Hepatocyte (in vitro differentiated cells): Measurements from ENCODE around the gene CLEC11A. TPM values are rescaled to one million over a fixed set of nuclear protein-coding genes. Genes with fewer than 3 reads are reported as not detected.

Experiments
- DNase-seq: peaks from one replicate; pipeline ENCODE4 v3.0.0-alpha.2; 2016; ENCODE audit warnings: low spot score
- H2AFZ ChIP-seq: fragments of 200-600 bp; sonication (generic); 2 replicates; pipeline ENCODE4 v1.6.0; 2016; ENCODE audit warnings: antibody characterized with exemption, mild to moderate bottlenecking
- H3K27ac ChIP-seq: fragments of 200-600 bp; sonication (generic); 2 replicates; pipeline ENCODE4 v1.5.1; 2016; ENCODE audit warnings: mild to moderate bottlenecking
- H3K27me3 ChIP-seq: fragments of 200-600 bp; sonication (generic); 2 replicates; pipeline ENCODE4 v1.6.1; 2016
- H3K36me3 ChIP-seq: fragments of 200-600 bp; sonication (generic); replicated peaks from 2 replicates; pipeline ENCODE4 v1.5.1; 2016; ENCODE audit warnings: low read depth; ENCODE audit not compliant: insufficient read depth
- H3K4me1 ChIP-seq: fragments of 200-600 bp; sonication (generic); 2 replicates; pipeline ENCODE4 v1.5.1; 2016; ENCODE audit warnings: mild to moderate bottlenecking, moderate library complexity; ENCODE audit not compliant: insufficient read depth
- H3K4me2 ChIP-seq: fragments of 200-600 bp; sonication (generic); 2 replicates; pipeline ENCODE4 v1.6.0; 2016
- H3K4me3 ChIP-seq: fragments of 200-600 bp; sonication (generic); 2 replicates; pipeline ENCODE4 v1.5.1; 2016; ENCODE audit warnings: mild to moderate bottlenecking
- H3K79me2 ChIP-seq: fragments of 200-600 bp; sonication (generic); 2 replicates; pipeline ENCODE4 v1.6.0; 2017; ENCODE audit warnings: mild to moderate bottlenecking
- H3K9me2 ChIP-seq: fragments of 200-600 bp; sonication (generic); replicated peaks from 2 replicates; pipeline ENCODE4 v1.6.0; 2017; ENCODE audit warnings: mild to moderate bottlenecking; ENCODE audit not compliant: insufficient read depth
- H3K9me3 ChIP-seq: fragments of 200-600 bp; sonication (generic); 2 replicates; pipeline ENCODE4 v1.5.1; 2016; ENCODE audit warnings: low read depth, mild to moderate bottlenecking
- H4K20me1 ChIP-seq: fragments of 200-600 bp; sonication (generic); 2 replicates; pipeline ENCODE4 v1.6.0; 2016; ENCODE audit warnings: mild to moderate bottlenecking; ENCODE audit not compliant: insufficient read depth, poor library complexity, severe bottlenecking
- CTCF ChIP-seq: fragments of 200-600 bp; sonication (generic); IDR thresholded peaks from 2 replicates; pipeline ENCODE4 v1.5.1; 2016; ENCODE audit warnings: antibody characterized with exemption, mild to moderate bottlenecking; ENCODE audit not compliant: poor library complexity
- EZH2 ChIP-seq: fragments of 200-600 bp; sonication (generic); IDR thresholded peaks from 2 replicates; pipeline ENCODE4 v1.6.1; 2016; ENCODE audit warnings: antibody characterized with exemption, mild to moderate bottlenecking, borderline replicate concordance
- EZH2phosphoT487 ChIP-seq: fragments of 200-600 bp; sonication (generic); IDR thresholded peaks from one replicate; pipeline ENCODE4 v1.6.1; 2018; ENCODE audit warnings: antibody characterized with exemption, mild to moderate bottlenecking, low read depth, moderate library complexity; ENCODE audit not compliant: unreplicated experiment, severe bottlenecking
- WGBS: methylation state at CpG from one replicate; pipeline ENCODE4 v1.1.6; 2016; ENCODE audit warnings: low lambda C conversion rate; ENCODE audit errors: missing lambda C conversion rate; 5-methylcytosine and 5-hydroxymethylcytosine counted together
- polyA plus RNA-seq: library from polyadenylated mRNA; unstranded; fragments of >200 nt; fragmentation: Nextera tagmentation; extraction: Ambion mirVana; gene quantifications from 2 replicates; pipeline ENCODE4 v1.2.1, GENCODE V29; 2016
- total RNA-seq: library from RNA; depleted of rRNA; stranded (reverse); fragments of >200 nt; gene quantifications from 2 replicates; pipeline ENCODE4 v1.2.3, GENCODE V29; 2014

Gene CLEC11A
- total and polyA plus RNA-seq, 2 experiments from 2014 or later: 27.6 to 72.4 TPM

GRCh38 chr19:50705422-50706019 lies 17.6 kb upstream of the CLEC11A start:
- WGBS: 49% methylated on average over 9 of the region's 9 CpGs
- peak; percentile 61 for DNase-seq
- Histone ChIP-seq H3K4me2 (no peak overlapping the region), H3K79me2 (no peaks in the 10 kb centered on the region), H3K27me3 (peaks cover 16% of the 10 kb centered on the region), H3K9me2 (no peaks in the 10 kb centered on the region), H3K4me1 (no peaks in the 10 kb centered on the region), H3K27ac (no peak overlapping the region), H4K20me1 (no peaks in the 10 kb centered on the region), H3K36me3 (no peaks in the 10 kb centered on the region), H3K9me3 (no peaks in the 10 kb centered on the region), H3K4me3 (no peak overlapping the region), H2AFZ (no peak overlapping the region)
- TF ChIP-seq EZH2 (no peak), EZH2phosphoT487 (no peak), CTCF (peak; percentile 56)

- Histone ChIP-seq H3K9me2 (no peaks in the 10 kb centered on the region), H3K4me3 (no peak overlapping the region), H3K27ac (no peak overlapping the region), H3K4me2 (no peak overlapping the region), H3K27me3 (peaks cover 16% of the 10 kb centered on the region), H3K79me2 (no peaks in the 10 kb centered on the region), H4K20me1 (no peaks in the 10 kb centered on the region), H3K4me1 (no peaks in the 10 kb centered on the region), H3K9me3 (no peaks in the 10 kb centered on the region), H2AFZ (no peak overlapping the region), H3K36me3 (no peaks in the 10 kb centered on the region)
- 67% methylated on average over 5 of the region's 5 CpGs for WGBS
- no peak for DNase-seq
- TF ChIP-seq EZH2phosphoT487 (no peak), CTCF (no peak), EZH2 (no peak)
These were observed 16.8 kb upstream of the CLEC11A start for GRCh38 chr19:50706387-50706786.

- Histone ChIP-seq H3K79me2 (no peaks in the 10 kb centered on the region), H3K36me3 (no peaks in the 10 kb centered on the region), H4K20me1 (no peaks in the 10 kb centered on the region), H3K9me3 (no peaks in the 10 kb centered on the region), H3K27me3 (peaks cover 16% of the 10 kb centered on the region), H2AFZ (no peak overlapping the region), H3K4me3 (no peak overlapping the region), H3K9me2 (no peaks in the 10 kb centered on the region), H3K4me2 (no peak overlapping the region), H3K27ac (no peak overlapping the region), H3K4me1 (no peaks in the 10 kb centered on the region)
- WGBS: 59% methylated on average over 12 of the region's 12 CpGs
- no peak for DNase-seq
- no peak for TF ChIP-seq EZH2
- no peak for TF ChIP-seq CTCF
- TF ChIP-seq EZH2phosphoT487: no peak
These were observed 14.8 kb upstream of the CLEC11A start for GRCh38 chr19:50708179-50708879.
